HCT116 (cell line): ENCODE measurements around the gene LGALS4.

Experiments used
- EZH2 ChIP-seq: fragments of 200-600 bp; sonication (generic); IDR thresholded peaks from 2 replicates; pipeline ENCODE4 v1.6.1; 2017; ENCODE audit warnings: antibody characterized with exemption, mixed run types
- EZH2phosphoT487 ChIP-seq: fragments of 200-600 bp; IDR thresholded peaks from 2 replicates; pipeline ENCODE4 v1.6.1; 2018; ENCODE audit warnings: antibody characterized with exemption, borderline replicate concordance
- JUND ChIP-seq: IDR thresholded peaks from 2 replicates; pipeline ENCODE4 v1.6.1; 2012
- POLR2A ChIP-seq: IDR thresholded peaks from 2 replicates; pipeline ENCODE4 v1.7.0; 2011; ENCODE audit warnings: borderline replicate concordance; ENCODE audit not compliant: insufficient read depth, insufficient read length; ENCODE audit errors: extremely low read depth
- POLR2AphosphoS5 ChIP-seq: IDR thresholded peaks from 2 replicates; pipeline ENCODE4 v1.6.1; 2011; ENCODE audit warnings: mild to moderate bottlenecking, low read depth, low read length, moderate library complexity
- RAD21 ChIP-seq: IDR thresholded peaks from 2 replicates; pipeline ENCODE4 v1.6.1; 2012; ENCODE audit warnings: low read depth, mild to moderate bottlenecking
- SIN3A ChIP-seq: IDR thresholded peaks from 2 replicates; pipeline ENCODE4 v1.6.1; 2012; ENCODE audit warnings: low read depth
- SP1 ChIP-seq: IDR thresholded peaks from 2 replicates; pipeline ENCODE4 v1.6.1; 2012; ENCODE audit warnings: low read depth
- SRF ChIP-seq: IDR thresholded peaks from 2 replicates; pipeline ENCODE4 v1.6.1; 2012; ENCODE audit warnings: low read depth
- TCF7L2 ChIP-seq: IDR thresholded peaks from 2 replicates; pipeline ENCODE4 v1.7.0; 2011; ENCODE audit warnings: borderline replicate concordance, inconsistent platforms; ENCODE audit not compliant: insufficient read depth, insufficient read length; ENCODE audit errors: extremely low read depth
- YY1 ChIP-seq: IDR thresholded peaks from 2 replicates; pipeline ENCODE4 v1.6.1; 2011; ENCODE audit warnings: low read length, low read depth, moderate library complexity, mild to moderate bottlenecking; ENCODE audit not compliant: insufficient replicate concordance; ENCODE audit errors: extremely low read depth
- TF ChIP-seq, protein P1 (sequence below), 3 experiments: fragments of 200-600 bp in 1 of 3; sonication (generic) in 1 of 3; IDR thresholded peaks in 2 of 3; conservative IDR thresholded peaks in 1 of 3; 2 replicates each; pipeline ENCODE4 v1.5.1; 2012 to 2017; ENCODE audit warnings: low read depth in 2 of 3, low read length in 2 of 3, antibody characterized with exemption in 1 of 3, borderline replicate concordance in 1 of 3, control low read depth in 1 of 3, mild to moderate bottlenecking in 1 of 3, mixed read lengths in 1 of 3, mixed run types in 1 of 3, moderate library complexity in 1 of 3; ENCODE audit not compliant: insufficient read depth in 1 of 3
- TF ChIP-seq, protein P2 (sequence below): IDR thresholded peaks from 2 replicates; pipeline ENCODE4 v1.6.1; 2012; ENCODE audit warnings: low read depth
- TF ChIP-seq, protein P3 (sequence below): IDR thresholded peaks from 2 replicates; pipeline ENCODE4 v1.6.1; 2012

DNA sequence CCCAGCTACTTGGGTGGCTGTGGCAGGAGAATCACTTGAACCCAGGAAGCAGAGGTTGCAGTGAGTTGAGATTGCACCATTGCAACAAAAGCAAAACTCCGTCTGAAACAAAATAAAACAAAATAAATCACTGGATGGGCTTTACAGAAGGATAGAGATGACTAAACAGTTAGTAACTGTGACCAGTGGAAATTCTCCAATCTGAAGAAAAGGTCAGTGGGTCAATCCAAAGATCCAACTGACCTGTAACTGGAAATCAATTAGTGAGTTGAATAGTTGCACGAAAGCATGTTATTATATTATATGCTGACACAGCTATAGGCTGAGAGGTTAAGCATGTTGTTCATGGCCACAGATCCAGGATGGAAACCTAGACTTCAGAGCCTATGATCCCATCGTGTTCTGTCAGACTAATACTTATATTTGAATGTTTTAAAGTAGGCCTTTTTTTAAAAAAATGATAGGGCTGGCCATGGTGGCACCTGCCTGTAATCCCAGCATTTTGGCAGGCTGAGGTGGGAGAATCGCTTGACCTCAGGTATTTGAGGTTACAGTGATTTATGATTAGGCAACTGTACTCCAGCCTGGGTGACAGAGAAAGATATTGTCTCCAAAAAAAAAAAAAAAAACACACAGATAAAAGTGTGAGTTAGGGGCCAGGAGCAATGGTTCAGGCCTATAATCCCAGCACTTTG is 17.4 kb upstream of the LGALS4 start:
- TF ChIP-seq, protein P1, sequence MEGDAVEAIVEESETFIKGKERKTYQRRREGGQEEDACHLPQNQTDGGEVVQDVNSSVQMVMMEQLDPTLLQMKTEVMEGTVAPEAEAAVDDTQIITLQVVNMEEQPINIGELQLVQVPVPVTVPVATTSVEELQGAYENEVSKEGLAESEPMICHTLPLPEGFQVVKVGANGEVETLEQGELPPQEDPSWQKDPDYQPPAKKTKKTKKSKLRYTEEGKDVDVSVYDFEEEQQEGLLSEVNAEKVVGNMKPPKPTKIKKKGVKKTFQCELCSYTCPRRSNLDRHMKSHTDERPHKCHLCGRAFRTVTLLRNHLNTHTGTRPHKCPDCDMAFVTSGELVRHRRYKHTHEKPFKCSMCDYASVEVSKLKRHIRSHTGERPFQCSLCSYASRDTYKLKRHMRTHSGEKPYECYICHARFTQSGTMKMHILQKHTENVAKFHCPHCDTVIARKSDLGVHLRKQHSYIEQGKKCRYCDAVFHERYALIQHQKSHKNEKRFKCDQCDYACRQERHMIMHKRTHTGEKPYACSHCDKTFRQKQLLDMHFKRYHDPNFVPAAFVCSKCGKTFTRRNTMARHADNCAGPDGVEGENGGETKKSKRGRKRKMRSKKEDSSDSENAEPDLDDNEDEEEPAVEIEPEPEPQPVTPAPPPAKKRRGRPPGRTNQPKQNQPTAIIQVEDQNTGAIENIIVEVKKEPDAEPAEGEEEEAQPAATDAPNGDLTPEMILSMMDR (IDR thresholded peaks at IDR 0.05 in 2 of 3, conservative IDR thresholded peaks at IDR 0.05 in 1 of 3; ENCODE audit: borderline replicate concordance in 1 of 3, insufficient read depth in 1 of 3, low read depth in 2 of 3, low read length in 2 of 3) = no peak
- TF ChIP-seq EZH2 (no peak), JUND (no peak), EZH2phosphoT487 (no peak), TCF7L2 (no peak), YY1 (no peak), POLR2A (no peak), POLR2AphosphoS5 (no peak), RAD21 (no peak), SP1 (no peak), SIN3A (no peak), SRF (no peak)
- TF ChIP-seq, protein P2, sequence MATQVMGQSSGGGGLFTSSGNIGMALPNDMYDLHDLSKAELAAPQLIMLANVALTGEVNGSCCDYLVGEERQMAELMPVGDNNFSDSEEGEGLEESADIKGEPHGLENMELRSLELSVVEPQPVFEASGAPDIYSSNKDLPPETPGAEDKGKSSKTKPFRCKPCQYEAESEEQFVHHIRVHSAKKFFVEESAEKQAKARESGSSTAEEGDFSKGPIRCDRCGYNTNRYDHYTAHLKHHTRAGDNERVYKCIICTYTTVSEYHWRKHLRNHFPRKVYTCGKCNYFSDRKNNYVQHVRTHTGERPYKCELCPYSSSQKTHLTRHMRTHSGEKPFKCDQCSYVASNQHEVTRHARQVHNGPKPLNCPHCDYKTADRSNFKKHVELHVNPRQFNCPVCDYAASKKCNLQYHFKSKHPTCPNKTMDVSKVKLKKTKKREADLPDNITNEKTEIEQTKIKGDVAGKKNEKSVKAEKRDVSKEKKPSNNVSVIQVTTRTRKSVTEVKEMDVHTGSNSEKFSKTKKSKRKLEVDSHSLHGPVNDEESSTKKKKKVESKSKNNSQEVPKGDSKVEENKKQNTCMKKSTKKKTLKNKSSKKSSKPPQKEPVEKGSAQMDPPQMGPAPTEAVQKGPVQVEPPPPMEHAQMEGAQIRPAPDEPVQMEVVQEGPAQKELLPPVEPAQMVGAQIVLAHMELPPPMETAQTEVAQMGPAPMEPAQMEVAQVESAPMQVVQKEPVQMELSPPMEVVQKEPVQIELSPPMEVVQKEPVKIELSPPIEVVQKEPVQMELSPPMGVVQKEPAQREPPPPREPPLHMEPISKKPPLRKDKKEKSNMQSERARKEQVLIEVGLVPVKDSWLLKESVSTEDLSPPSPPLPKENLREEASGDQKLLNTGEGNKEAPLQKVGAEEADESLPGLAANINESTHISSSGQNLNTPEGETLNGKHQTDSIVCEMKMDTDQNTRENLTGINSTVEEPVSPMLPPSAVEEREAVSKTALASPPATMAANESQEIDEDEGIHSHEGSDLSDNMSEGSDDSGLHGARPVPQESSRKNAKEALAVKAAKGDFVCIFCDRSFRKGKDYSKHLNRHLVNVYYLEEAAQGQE = no peak
- TF ChIP-seq, protein P3, sequence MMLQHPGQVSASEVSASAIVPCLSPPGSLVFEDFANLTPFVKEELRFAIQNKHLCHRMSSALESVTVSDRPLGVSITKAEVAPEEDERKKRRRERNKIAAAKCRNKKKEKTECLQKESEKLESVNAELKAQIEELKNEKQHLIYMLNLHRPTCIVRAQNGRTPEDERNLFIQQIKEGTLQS = no peak
